UCSD-AML1 (cell line): Measurements from ENCODE around the gene FBN1.

ENCODE experiments used
- DNase-seq: peaks from one replicate; lab custom pipeline; 2025; ENCODE audit not compliant: unreplicated experiment; lab: John Stamatoyannopoulos, UW

The FBN1 gene

GRCh38 chr15:48645558-48646330, at the start of gene FBN1:
FBN1 (minus strand) TSS chr15:48645709; CDS start chr15:48644769, 940 bp downstream.
- no peak for DNase-seq

- DNase-seq, result no peak
Observed at GRCh38 chr15:48693484-48693883, 48.0 kb upstream of the FBN1 start.

- no peak for DNase-seq
Observed at GRCh38 chr15:48688493-48688892, 43.0 kb upstream of the FBN1 start.

GRCh38 chr15:48683991-48684765, 38.7 kb upstream of the FBN1 start:
- no peak for DNase-seq

GRCh38 chr15:48682942-48683651, 37.6 kb upstream of the FBN1 start:
- no peak for DNase-seq

GRCh38 chr15:48681353-48681752, 35.8 kb upstream of the FBN1 start:
- no peak for DNase-seq

- DNase-seq, result no peak
Observed at GRCh38 chr15:48680841-48681240, 35.3 kb upstream of the FBN1 start.

GRCh38 chr15:48679952-48680351, 34.4 kb upstream of the FBN1 start:
- DNase-seq, result no peak

GRCh38 chr15:48678851-48679250, 33.3 kb upstream of the FBN1 start:
- DNase-seq, result no peak

- no peak for DNase-seq
Observed at GRCh38 chr15:48677821-48678220, 32.3 kb upstream of the FBN1 start.

- no peak for DNase-seq
Observed at GRCh38 chr15:48675436-48675835, 29.9 kb upstream of the FBN1 start.

- no peak for DNase-seq
Observed at GRCh38 chr15:48674876-48675275, 29.4 kb upstream of the FBN1 start.

GRCh38 chr15:48672206-48672605, 26.7 kb upstream of the FBN1 start:
- no peak for DNase-seq

- DNase-seq, result no peak
Observed at GRCh38 chr15:48671103-48672022, 25.9 kb upstream of the FBN1 start.

GRCh38 chr15:48667701-48668100, 22.2 kb upstream of the FBN1 start:
- no peak for DNase-seq

- no peak for DNase-seq
Observed at GRCh38 chr15:48664436-48664835, 18.9 kb upstream of the FBN1 start.

GRCh38 chr15:48657950-48658591, 12.6 kb upstream of the FBN1 start:
- no peak for DNase-seq

GRCh38 chr15:48654801-48655200, 9.3 kb upstream of the FBN1 start:
- no peak for DNase-seq

GRCh38 chr15:48653913-48654670, 8.6 kb upstream of the FBN1 start:
- no peak for DNase-seq
